HG02973 (cell line): ENCODE measurements around the gene NDUFAF3.

Experiments used
- ATAC-seq: cut with Tn5 transposase; IDR thresholded peaks from one replicate; pipeline ENCODE4 v1.9.1; 2021; ENCODE audit warnings: moderate library complexity; ENCODE audit not compliant: unreplicated experiment

Gene NDUFAF3

GRCh38 chr3:49021813-49022687 lies at the start of gene NDUFAF3:
NDUFAF3 (plus strand) TSS chr3:49022121; CDS start chr3:49022145, 24 bp downstream.
- peak; percentile 52 for ATAC-seq

- no peak for ATAC-seq
These were observed 47.7 kb upstream of the NDUFAF3 start for GRCh38 chr3:48974076-48974864.

- no peak for ATAC-seq
These were observed 42.5 kb upstream of the NDUFAF3 start for GRCh38 chr3:48979451-48979850.

- no peak for ATAC-seq
These were observed 41.6 kb upstream of the NDUFAF3 start for GRCh38 chr3:48980295-48980694.

GRCh38 chr3:48982016-48982415 lies 39.9 kb upstream of the NDUFAF3 start:
- no peak for ATAC-seq

GRCh38 chr3:48982686-48983085 lies 39.2 kb upstream of the NDUFAF3 start:
- ATAC-seq, result no peak

GRCh38 chr3:48983096-48983495 lies 38.8 kb upstream of the NDUFAF3 start:
- ATAC-seq, result no peak

- ATAC-seq, result no peak
These were observed 37.3 kb upstream of the NDUFAF3 start for GRCh38 chr3:48984663-48985062.

- no peak for ATAC-seq
These were observed 36.0 kb upstream of the NDUFAF3 start for GRCh38 chr3:48985831-48986376.

GRCh38 chr3:48989126-48989795 lies 32.7 kb upstream of the NDUFAF3 start:
- no peak for ATAC-seq

- peak; percentile 47 for ATAC-seq
These were observed 31.9 kb upstream of the NDUFAF3 start, which contains the start of gene P4HTM for GRCh38 chr3:48989796-48990635. P4HTM (plus strand) TSS chr3:48990241; CDS start chr3:48990257, 16 bp downstream.

- no peak for ATAC-seq
These were observed 31.1 kb upstream of the NDUFAF3 start for GRCh38 chr3:48990636-48991469.

GRCh38 chr3:48991851-48992545 lies 29.9 kb upstream of the NDUFAF3 start:
- ATAC-seq, result no peak

GRCh38 chr3:48993834-48994233 lies 28.1 kb upstream of the NDUFAF3 start:
- no peak for ATAC-seq

- ATAC-seq, result no peak
These were observed 25.3 kb upstream of the NDUFAF3 start for GRCh38 chr3:48996640-48997039.

- no peak for ATAC-seq
These were observed 24.8 kb upstream of the NDUFAF3 start for GRCh38 chr3:48997102-48997635.

GRCh38 chr3:48997714-48998637 lies 23.9 kb upstream of the NDUFAF3 start:
- ATAC-seq, result no peak
